Measurements from ENCODE around the gene SLC4A5.
"Not testable (repeated sequence)": the region's sequence is repeated elsewhere in the genome, so short reads cannot be mapped to it uniquely, and the experiment has no call there.

SLC4A5 gene

DNA sequence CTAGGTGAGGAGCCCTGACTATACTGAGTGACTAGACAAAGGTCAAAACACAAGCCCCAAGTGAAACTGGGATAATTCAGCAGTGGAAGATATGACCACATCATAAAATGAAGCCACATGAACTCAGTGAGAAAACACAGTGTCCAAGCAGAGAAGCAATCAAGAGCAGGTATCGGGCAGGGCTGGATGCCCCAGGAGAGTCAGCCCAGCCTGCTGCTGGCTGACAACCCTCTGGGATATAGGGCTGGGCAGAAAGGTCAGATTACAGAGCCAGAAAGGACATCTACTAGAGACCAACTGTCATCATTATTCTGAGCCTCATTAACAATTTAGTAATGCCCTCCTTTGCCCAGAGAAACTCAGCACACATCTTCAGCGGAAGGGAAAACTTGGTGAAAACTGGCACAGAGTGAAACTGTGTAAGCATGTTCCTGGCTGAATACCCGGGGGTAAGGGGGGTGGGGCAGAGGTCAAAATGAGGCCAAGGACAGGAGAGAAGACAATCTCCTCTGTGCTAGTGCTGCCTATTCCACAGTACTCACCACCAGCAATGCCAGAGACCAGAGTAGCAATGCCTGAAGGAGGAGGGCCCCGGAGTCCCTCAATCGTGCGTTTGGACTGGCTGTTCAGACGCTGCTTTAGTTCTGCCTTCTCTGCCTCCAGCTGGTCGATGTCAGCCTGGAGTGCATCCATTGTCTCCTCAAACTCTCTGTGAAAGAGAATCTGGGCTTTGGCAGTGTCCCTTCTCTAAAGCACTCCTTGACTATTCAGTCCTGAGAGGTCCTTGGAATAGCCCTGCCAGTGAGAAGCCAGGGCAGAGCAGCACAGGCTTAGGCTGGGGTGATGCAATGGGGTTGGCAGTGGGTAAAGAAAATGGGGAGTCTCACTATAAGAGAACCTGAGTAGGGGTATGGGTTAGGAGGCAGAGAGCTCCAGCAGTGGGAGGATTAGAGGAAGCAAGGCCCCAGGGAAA is 21.6 kb upstream of the SLC4A5 start:
- DNase-seq: no peak

DNA sequence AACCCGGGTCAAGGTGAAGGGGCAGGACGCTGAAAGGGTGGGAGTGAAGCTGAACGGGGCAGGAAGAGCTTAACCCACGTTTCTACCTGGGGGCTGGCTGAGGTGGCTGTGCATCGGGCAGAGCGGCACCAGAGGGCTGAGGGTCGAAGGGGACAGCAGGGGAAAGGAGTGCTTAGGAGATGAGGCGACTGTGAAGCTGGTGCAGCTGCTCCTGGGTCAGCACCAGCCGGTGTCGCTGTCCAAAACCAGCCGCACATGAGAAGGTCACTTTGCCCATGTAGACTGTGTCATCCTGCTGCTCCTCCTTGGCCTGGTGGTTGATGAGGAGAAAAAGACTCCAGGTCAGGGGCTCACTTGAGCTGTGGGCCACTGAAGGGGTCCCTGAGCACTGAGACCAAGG is 18.1 kb upstream of the SLC4A5 start:
- no peak for DNase-seq

GRCh38 chr2:74357627-74358026 is 14.4 kb upstream of the SLC4A5 start:
- no peak for DNase-seq

DNA sequence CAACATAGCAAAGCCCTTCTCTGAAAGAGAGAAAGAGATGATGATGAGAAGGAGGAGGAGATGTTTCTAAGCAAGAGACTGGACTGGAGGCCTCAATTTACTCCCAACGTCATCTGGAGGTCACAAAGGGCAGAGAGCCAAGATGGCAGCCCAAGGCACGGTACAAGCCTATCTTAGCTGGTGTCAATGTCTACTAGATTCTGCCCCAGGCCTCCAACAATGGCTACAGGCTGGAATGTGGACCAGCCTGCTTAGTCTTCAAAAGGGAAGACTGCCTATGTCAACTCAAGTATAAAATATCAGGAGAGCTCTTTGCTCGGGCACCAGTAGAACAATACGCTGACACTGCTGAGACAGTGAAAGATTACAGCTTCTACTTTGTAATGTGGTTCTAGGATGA is 6.7 kb upstream of the SLC4A5 start:
- no peak for DNase-seq

DNA sequence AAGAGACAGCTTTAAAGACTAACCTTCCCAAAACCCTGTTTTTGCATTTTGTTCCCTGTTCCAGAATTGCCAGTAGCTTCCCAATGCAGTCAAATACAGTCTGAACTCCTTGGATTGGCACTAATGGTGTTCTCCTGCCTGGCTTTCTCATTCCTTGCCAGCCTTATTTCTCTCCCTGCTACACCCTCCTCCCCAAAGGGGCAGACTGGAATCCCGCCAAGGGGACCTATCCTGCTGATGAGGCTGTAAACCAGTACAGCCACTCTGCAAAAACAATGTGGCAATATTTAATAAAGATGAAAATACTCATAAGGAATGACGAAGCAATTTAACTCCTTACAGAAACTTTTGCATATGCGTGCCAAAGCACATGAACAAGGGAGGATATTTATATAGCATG is 4.5 kb upstream of the SLC4A5 start:
- no peak for DNase-seq

- DNase-seq: no peak
Measured at GRCh38 chr2:74347303-74347702, 4.1 kb upstream of the SLC4A5 start.

DNA sequence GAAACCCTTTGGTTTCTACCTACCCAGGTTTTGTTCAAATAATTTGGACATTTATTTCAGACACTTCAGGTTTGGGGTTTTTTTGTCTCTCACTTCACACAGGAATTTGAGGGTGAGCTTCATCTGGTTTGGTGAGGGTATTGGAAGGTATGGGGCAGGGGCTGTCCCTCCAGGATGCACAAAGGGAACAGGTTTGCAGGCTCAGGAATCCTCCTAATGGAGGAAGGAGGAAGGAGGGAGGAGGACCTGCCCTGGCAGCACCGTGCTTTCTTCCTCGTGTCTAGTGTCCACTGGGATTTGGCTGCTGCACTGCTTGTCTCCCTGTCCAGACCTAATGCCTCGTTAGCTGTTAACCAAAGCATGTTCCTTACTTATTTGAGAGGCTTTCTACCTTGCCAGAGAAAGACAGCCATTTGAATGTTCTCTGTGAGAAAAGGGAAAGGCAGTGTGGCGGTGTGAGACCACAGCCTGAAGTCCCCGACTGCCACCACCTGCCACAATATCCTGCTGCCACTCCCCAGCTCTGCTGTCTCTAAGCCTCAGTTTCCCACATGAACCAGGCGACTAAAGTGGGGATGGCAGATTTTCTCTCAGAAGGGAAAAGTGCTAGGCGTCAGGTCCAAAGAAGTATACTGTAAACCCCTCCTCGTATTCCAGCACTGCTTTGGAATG is 2.2 kb upstream of the SLC4A5 start:
- DNase-seq: no peak

DNA sequence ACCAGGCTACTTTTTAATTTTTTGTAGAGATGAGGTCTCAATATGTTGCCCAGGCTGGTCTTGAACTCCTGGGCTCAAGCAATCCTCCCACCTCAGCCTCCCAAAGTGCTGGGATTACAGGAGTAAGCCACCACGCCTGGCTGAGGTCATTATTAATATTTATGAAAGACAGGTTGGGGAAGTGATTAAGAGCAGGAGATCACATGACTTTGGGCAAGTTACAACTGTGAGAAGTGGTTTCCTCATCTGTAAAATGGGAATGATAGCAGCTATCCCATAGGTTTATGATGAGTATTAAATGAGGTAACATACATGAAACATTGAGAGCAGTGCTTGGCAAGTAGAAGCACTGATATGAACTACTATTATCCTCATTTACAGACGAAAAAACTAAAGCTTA is 7.0 kb downstream of the SLC4A5 start:
- not testable (repeated sequence) for DNase-seq

- DNase-seq: peak; percentile 68
Measured at GRCh38 chr2:74334931-74335333, 8.3 kb downstream of the SLC4A5 start.

DNA sequence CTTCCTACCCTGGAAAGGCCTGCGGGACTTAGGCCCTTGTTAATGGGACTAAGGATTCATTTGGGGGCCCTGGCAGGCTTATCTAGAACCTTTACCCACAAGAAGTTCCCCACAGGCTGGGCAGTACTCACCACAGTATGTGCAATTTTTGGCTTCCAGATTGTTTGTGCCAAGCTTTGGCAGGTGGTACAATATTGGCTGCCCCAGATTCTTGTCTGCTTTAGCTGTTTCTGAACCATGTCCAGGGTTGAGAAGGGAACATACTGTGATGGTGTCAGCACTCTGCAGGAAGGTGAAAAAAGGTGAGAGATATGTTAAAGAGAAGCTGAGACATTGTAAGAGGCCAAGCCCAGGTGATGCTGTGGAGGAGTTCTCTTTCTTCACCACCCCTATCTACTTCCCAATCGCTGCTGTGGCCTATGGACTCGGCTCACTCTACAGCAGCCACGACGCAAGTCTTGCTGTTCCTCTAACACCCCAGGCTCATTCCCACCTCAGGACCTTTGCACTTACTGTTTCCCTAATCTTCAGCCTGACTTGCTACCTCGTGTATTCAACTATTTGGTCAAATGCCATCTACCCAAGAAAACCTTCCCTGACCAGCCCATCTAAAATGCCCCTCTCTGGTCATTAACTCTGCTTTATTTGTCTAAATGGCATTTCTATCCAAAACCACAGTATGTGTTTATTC is 9.2 kb downstream of the SLC4A5 start:
- DNase-seq: no peak

- DNase-seq: peak; percentile 26
Measured at GRCh38 chr2:74333175-74333574, 10.0 kb downstream of the SLC4A5 start.

- no peak for DNase-seq
Measured at GRCh38 chr2:74332550-74333174, 10.6 kb downstream of the SLC4A5 start.

GRCh38 chr2:74328573-74328972 is 14.6 kb downstream of the SLC4A5 start:
- no peak for DNase-seq

GRCh38 chr2:74328074-74328473 is 15.1 kb downstream of the SLC4A5 start:
- DNase-seq: no peak

DNA sequence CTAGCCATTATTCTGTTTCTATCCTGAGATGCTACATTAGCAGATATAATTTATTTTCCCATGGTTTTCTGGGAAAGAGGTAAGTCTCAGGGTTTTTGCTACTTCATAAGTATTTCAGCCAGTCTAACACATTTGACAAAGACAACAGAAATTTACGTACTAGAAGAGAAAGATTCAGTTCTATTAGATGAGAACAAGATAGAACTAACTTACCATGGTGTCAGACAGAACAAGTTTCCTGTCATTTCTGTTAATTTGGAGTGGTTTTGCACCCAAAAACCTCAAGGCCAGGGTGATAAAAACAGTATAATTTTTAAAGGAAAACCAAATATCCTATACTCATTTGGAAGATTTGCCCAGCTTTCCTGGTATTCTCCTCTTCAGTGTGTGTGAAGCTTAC is 15.6 kb downstream of the SLC4A5 start:
- DNase-seq: no peak

DNA sequence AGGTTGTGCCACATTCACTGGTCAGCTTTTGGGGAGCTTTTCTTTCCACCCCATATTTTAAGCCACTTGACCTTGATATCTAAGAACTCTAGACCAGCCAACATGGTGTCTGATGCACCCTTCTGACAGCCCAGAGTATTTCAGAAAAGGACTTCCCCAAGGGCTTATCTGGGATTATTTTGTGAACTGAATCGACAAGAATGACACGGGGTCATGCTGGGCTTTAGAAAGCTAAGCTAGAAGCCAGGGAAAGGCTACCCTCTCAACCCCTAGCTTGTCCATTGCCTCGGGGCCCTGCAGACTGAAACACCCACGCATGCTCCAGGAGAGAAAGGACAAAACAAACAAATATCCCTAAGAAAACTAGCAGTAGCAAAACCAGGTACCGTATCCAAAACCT is 16.0 kb downstream of the SLC4A5 start:
- DNase-seq: no peak

GRCh38 chr2:74325815-74326214 is 17.4 kb downstream of the SLC4A5 start:
- DNase-seq: no peak

DNA sequence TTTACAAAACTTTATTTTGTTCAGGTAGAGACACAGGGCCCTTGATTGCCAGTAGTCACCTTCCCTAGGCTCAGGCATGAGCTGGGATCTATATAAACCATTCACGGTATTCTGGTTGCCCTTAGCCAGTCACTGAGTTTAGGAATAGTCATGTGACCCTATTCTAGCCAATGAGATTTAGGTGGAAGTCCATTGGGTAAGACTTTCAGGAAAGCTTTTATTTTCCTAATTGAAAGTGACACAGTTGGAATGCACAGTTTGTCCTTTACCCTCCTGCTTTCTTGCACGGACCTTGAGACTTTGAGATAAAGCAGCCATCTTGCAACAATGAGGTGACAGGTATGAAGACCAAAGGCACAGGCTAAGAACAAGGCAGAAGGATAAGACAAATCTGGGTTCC is 21.5 kb downstream of the SLC4A5 start:
- no peak for DNase-seq

DNA sequence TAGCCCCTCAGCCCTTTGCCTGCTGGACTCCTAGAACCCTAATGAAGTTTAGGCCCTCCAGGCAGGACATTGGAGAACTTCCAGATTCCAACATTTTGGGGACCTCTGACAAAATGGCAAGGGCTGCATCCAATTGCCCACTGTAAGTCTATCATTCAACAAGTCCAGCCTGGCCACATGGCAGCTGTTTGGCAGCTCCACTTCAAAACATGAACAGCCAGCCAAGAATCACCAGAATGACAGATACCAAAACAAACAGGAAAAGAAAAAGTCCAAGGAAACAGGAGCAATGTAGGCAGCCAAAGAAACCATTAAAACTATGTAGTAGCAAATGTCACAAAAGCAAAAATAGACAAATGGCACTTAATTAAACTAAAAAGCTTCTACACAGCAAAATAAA is 25.5 kb downstream of the SLC4A5 start:
- DNase-seq: no peak

DNA sequence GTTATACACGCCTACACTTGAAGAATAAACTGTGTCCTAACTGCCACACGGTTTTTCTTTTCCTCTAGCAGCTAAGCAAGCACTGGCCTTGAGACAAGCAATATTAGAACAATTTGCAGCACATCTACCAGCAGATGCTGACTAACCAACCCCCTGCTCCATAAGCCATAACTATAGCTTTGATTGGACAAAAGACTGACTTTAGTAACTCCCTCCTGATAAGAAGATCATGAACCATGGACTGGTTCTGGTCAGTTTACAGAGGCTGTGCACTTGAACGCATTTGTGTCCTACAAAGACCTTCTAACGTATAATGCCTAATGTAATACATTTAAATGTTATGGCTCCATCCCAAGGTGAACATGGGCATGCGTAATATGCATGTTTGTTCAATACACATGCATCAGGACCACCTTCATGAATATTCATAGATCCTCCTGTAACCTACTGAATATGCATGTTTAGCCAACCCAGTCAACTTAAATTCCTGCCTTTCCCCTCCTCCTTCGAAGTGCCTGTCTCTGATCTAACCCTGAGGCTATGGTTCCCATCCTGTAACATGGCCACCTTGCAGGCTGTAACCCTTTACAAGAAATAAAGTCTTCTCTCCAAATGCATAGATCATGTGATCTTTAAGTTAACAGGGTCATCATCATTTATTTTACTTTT is 26.5 kb downstream of the SLC4A5 start:
- DNase-seq: no peak

DNA sequence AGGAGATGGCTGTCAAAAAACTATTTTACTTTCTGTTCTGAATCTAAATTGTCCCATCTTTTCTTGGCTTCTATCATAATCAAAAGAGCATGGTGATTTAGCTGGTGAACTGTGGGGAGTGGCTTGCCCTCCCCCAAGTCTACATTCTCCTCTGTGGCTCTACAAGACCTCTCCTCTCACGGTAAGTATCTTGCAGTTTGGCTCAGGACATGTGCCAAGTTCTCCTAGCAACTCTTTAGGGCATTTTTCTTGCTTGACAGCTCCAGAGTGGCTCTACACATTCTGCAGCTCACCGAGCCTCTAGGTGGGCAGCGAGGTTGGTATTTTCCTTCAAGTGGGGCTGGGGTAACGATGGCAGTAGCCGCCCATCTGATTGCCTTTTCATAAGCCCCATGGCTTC is 29.1 kb downstream of the SLC4A5 start:
- DNase-seq: no peak

- no peak for DNase-seq
Measured at GRCh38 chr2:74313497-74313896, 29.7 kb downstream of the SLC4A5 start.

All from fibroblast of skin of back (primary cell).